Activated CD4-positive, alpha-beta T cell treated with anti-CD3 and anti-CD28 coated beads, Interleukin-2, amount 50 U/mL, for 1 hour (primary cell): ENCODE measurements around the gene HECTD1.
"Not testable (repeated sequence)": the region's sequence is repeated elsewhere in the genome, so short reads cannot be mapped to it uniquely, and the experiment has no call there.

ENCODE experiments used
- DNase-seq: peaks from one replicate; pipeline ENCODE4 v3.0.0-alpha.2; 2020

Gene HECTD1

DNA sequence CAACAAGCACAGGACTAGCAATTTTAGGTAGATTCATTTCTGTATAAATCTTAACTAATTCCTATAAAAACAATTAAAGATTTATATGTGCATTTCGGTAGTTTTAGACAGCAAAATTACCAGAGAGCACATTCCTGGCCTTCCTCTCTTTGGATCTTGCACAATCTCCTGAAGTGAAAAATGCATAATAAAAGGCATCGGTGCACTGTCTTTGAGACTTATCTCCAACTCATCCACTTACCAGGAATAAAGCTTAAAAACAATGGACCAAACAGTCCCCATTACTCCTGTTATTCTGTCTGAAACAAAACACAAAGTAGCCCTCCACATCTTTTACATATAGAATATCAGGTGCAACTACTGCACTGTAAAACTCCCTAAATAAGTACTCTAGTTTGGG lies 69.3 kb downstream of the HECTD1 start:
- DNase-seq: no peak

- DNase-seq: no peak
Measured at GRCh38 chr14:31137214-31137889, 70.2 kb downstream of the HECTD1 start.

GRCh38 chr14:31133133-31133532 lies 74.5 kb downstream of the HECTD1 start:
- DNase-seq: no peak

DNA sequence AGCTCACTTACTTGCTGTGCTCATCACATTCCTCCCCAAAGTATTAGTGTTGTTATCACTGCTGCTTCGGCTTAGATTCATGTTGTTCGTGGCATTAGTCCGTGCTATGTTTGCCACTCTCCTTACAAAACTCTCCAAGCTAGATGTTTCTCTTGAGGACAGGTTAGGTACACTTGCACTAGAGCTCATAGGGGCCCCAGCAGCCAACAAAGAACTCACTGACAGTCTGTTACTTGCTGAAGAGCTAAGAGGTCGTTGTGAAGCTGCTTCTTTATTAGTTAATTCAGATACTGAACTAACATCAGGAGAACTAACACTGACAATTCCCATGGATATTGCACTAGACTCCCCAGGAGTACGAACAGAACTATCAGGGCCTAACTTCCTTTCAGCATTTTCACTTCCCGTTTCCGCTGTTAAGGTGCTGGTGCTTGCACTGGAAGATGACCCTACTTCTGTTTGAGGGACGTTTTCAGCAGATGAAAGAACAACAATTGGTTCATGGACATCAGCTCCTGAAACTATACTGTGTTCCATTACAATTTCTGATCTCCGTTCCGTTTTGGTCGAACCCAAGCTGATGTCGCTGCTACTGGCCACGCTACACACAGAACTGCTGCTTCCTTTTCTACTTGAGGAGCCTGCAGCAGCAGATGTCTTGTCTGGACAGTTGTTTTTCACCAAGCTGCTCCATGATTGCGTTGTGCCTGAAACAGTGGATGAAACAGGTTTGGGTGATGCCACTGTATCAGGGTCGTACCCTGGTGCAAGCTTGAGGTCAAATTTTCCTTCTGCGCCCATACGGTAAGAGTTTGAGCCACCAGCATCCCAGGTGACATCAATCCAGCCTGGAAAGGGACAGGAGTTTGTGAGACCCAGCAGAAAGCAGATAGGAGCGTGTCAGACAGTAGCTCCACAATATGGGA lies 78.7 kb downstream of the HECTD1 start:
- DNase-seq: no peak

DNA sequence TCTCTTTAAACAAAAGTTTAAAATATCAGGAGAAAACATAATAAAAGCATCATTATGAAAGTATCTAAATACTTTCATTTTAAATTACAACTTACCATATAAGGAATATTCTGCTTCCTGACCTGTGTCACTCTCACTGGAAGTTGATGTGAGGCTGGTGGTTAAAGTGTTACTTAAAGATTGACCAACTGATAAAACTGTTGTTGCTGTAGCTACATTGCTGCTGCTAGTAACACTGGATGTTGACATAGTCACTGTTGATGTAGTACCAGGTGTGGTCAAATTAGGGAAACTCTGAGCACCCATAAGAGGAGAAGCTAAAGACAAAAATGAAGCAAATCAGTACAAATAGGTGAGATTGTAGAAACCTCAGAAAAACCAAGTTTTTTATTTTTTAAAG lies 79.9 kb downstream of the HECTD1 start:
- no peak for DNase-seq

DNA sequence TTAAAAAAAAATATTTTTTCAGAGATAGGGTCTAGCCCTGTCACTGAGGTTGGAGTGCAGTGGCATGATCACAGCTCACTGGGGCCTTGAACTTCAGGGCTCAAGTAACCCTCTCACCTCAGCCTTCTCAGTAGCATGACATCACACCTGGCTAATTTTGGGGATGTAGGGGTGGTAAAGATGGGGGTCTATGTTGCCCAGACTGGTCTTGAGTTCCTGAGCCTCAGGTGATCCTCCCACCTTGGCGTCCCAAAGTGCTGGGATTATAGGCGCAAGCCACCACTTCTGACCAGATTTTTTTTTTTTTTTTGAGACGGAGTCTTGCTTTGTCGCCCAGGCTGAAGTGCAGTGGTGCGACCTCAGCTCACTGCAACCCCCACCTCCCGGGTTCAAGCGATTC lies 80.9 kb downstream of the HECTD1 start:
- DNase-seq: no peak

DNA sequence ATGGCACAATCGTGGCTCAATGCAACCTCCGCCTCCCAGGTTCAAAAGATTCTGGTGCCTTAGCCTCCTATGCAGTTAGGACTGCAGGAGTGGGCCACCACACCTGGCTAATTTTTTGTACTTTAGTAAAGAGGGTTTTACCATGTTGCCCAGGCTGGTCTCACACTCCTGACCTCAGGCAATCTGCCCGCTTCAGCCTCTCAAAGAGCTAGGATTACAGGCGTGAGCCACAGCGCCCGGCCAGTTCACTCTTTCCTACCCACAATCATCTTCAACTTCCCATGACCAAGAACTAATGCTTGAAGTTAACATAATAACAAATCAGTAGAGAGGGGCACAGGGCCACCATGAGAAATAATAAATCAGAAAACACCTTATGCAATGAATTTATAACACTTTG lies 82.4 kb downstream of the HECTD1 start:
- DNase-seq: no peak

DNA sequence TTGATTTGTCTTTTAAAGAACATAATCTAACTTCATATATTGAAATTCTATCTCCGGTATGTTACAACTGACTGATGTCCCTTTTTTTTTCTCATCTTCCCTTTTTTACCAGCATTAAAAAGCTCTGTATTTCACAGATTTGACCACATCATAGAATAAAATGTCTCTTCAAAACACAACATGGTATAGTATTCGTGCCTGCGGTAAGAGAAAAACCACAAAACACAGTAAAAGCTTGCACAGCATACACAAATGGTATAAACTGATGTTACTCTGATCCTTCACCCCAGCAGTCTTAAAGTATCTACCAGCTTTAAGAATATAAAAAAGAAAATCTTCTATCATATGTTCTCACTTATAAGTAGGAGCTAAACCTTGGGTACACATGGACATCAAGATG lies 83.4 kb downstream of the HECTD1 start:
- no peak for DNase-seq

DNA sequence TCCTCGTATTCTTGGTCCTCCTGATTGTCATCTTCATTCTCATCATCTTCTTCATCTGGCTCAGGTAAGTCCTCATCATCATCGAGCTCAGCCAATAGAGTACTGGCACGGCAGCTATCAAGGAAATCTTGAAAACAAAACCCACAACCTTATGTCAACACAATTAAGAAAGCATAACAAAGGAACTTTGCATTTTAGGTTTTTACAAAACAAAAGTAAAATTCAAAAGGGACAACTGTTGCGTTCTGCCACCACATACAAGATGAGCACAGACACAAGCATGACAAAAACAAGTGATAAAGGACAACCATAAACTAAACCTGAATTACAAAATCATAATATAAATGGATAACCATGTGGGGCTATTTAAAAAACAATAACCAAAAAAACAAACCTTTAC lies 84.7 kb downstream of the HECTD1 start:
- DNase-seq: no peak

DNA sequence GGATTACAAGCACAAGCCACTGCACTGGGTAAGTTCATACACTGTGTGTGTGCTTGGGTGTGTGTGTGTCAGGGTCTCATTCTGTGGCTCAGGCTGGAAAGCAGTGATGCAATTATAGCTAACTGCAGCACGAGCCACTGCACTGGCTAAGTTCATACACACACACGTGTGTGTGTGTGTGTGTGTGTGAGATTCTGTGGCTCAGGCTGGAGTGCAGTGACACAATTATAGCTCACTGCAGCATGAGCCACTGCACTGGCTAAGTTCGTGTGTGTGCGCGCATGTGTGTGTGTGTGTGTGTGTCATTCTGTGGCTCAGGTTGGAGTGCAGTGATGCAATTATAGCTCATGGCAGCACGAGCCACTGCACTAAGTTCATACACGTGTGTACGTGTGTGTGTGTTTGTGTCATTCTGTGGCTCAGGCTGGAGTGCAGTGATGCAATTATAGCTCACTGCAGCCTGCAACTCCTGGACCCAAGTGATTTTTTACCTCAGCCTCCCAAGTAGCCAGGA lies 85.4 kb downstream of the HECTD1 start:
- no peak for DNase-seq

- no peak for DNase-seq
Measured at GRCh38 chr14:31118892-31119291, 88.7 kb downstream of the HECTD1 start.

DNA sequence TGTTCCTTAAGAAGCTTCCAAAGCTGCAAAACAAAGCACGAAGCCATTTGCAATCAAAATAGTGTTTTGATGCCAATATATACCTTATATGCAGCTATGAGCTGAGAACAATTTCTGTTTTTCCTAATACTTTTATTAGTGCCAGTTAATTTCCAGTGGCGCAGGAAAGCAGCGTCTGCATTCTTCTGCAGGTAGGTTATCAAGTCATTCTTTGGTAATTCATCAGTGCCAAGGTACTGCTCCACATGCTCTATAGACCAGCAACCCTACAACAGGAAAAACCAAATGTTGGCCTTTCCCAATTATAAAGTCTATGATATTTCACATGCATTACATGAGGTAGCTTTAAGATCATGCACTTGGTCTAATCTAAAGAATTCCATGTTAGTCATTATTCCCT lies 93.8 kb downstream of the HECTD1 start:
- DNase-seq: no peak

GRCh38 chr14:31110872-31111271 lies 96.7 kb downstream of the HECTD1 start:
- DNase-seq: no peak

- DNase-seq: no peak
Measured at GRCh38 chr14:31109257-31109656, 98.3 kb downstream of the HECTD1 start.

GRCh38 chr14:31106768-31107167 lies 100.8 kb downstream of the HECTD1 start:
- no peak for DNase-seq

- no peak for DNase-seq
Measured at GRCh38 chr14:31097081-31097480, 110.5 kb downstream of the HECTD1 start.

- DNase-seq: no peak
Measured at GRCh38 chr14:31096255-31096654, 111.3 kb downstream of the HECTD1 start.

DNA sequence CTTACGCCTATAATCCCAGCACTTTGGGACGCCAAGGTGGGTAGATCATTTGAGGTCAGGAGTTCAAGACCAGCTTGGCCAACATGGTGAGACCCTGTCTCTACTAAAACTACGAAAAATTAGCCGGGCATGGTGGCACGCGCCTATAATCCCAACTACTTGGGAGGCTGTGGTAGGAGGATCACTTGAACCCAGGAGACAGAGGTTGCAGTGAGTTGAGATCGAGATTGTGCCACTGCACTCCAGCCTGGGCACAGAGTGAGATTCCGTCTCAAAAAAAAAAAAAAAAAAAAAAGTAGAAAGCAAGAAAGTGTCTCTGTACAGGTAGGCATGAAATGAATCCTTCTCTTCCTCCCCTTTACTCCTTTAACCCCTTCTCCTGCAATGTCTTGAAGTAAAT lies 111.8 kb downstream of the HECTD1 start:
- not testable (repeated sequence) for DNase-seq

GRCh38 chr14:31093884-31094839 lies 113.4 kb downstream of the HECTD1 start:
- not testable (repeated sequence) for DNase-seq

DNA sequence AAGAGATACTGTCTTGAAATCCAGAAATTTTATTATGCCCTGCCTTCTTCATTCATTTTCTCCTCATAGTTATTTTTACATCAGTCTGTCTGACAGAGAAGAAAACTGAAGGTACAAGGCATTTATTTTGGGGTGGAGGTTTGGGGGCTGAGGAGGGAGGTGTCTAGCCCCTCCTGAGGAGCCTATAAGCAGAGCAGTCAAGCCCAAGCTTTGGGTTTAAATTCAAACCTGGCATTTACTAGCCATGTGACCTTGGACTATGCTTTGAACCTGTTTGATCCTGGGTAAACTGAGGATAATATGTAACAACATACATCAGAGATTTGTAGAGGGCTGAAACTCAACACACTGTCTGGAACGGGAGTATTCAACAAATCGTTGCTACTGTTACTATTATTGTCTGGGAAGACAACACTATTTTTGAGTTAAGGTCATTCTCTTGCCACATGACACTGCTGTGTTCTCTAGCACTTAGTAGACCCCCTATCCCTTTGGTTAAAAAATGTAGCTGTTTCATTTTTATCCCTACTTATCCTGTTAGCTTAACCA lies 115.4 kb downstream of the HECTD1 start:
- no peak for DNase-seq

DNA sequence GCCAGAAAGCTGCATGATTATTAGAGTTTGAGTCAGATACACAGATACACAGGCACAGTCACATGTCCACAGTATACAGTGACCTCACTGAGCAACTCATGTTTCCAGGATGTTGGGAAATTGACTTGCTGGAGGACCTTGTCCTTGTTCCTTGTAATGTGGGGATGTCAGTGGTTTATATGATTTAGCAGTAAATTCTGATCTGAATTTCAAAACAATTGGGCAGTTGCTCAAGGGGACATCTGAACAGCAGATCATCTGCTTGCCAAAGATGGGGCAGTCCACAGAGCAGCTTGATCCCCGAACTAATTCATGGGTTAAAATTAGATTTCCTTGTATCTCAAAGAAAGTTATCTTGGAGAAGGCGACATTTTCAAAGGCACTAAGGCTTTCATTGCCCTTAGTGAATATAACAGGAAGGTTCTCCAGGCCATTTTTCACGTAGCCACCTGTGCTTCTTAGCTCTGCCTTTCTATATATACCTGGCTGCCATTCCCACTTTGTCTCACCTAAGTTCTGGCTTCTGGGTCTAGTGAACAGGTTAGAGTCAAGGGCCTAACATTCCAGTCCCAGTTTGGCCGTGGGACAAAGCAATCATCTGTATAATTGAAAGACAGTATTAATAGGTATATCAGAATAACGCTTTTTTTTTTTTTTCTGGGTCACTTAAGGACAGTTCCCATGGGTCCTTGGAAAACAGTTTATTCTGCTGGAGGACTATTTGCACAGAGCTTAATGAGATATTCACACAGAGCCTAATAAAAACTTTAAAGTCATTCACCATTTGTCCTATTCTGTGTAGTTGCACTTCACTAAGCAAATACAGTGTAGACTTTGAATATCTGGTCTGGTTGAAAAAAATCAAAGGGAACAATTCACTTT lies 116.5 kb downstream of the HECTD1 start:
- DNase-seq: no peak

- not testable (repeated sequence) for DNase-seq
Measured at GRCh38 chr14:31086466-31086865, 121.1 kb downstream of the HECTD1 start.
